GM12892 (cell line): ENCODE results near the gene STARD9.
A peak's percentile ranks its signal among the peaks of the same experiment; 100 is the strongest.

Source experiments
- DNase-seq: peaks from one replicate; pipeline ENCODE4 v3.0.0; 2011; ENCODE audit not compliant: insufficient read length
- FAIRE-seq: peaks from 2 replicates; lab custom pipeline; 2011; peaks lifted over from hg19 to GRCh38; lab: Jason Lieb, UNC
- POLR2A ChIP-seq: IDR thresholded peaks from 2 replicates; pipeline ENCODE4 v1.6.1; 2011; ENCODE audit warnings: low read depth, low read length, control low read depth
- POLR2AphosphoS5 ChIP-seq: IDR thresholded peaks from 2 replicates; pipeline ENCODE4 v1.6.1; 2011; ENCODE audit warnings: low read depth, low read length, control low read depth
- TAF1 ChIP-seq: IDR thresholded peaks from 2 replicates; pipeline ENCODE4 v1.6.1; 2011; ENCODE audit warnings: low read depth, mild to moderate bottlenecking, control low read depth, low read length, borderline replicate concordance

Gene STARD9

DNA sequence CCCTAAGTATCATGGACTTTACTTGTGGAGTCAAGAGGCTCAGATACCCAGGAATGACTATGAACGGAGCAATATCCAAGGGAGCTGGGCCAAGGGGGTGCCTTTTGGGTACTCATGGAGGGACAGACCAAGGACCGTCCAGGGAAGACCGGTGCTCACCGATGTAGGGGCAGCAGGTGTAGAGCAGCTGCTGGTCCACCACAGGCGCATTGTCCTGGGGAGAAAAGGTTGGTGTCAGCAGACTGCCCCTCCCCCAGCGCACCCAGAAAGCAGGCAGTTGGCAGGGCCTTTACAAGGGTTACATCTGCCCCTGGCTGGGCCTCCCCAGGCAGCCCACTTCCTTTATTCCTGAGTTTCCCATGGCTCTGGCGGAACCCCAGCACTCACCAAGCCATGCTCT lies 154.0 kb downstream of the STARD9 start:
- no peak for TF ChIP-seq POLR2AphosphoS5
- no peak for TF ChIP-seq POLR2A

DNA sequence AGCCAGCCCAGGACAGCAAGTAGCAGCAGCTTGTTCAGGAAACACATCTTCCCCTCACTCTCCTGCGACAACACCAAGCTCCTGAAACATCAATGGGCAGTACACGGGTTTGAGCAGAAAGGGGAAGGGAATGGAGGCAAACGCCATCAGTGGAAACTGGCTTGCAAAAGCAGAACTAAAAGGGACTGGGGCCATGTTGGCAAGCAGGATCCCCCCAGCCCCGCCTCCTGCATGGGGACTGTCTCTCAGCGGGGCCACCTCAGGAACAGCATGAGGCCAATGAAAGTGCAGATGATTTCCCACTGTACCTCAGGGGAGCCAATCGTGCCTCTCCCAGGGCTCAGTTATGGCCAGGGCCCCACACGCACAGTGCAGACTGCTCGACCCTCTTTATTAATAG lies 154.7 kb downstream of the STARD9 start:
- TF ChIP-seq POLR2A (no peak), POLR2AphosphoS5 (no peak), TAF1 (no peak)
- FAIRE-seq = no peak
- no peak for DNase-seq

More for the DNA sequence above, 154.0 kb downstream of the STARD9 start:
- DNase-seq (no peak), FAIRE-seq (no peak)

DNA sequence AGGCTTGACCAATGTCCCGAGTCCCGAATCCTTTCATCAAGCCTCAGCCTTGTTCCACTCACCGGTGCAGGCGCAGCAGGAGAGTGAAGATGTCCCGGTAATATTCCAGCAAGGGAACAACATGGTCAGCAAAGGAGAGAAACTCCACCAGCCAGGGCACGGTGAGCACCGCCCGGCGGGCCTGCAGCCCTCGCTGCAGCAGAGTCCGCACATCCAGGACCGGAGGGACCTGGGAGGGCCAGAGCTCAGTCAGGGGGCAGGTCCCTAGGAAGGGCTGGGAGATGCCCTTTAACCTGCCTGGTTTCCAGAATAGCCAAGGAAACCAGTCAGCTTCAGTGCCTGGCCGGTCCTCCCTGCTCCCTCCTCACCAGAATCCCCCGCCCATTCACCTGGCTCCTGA lies 155.1 kb downstream of the STARD9 start:
- FAIRE-seq = no peak
- DNase-seq = no peak
- no peak for TF ChIP-seq POLR2A
- TF ChIP-seq TAF1 = no peak

DNA sequence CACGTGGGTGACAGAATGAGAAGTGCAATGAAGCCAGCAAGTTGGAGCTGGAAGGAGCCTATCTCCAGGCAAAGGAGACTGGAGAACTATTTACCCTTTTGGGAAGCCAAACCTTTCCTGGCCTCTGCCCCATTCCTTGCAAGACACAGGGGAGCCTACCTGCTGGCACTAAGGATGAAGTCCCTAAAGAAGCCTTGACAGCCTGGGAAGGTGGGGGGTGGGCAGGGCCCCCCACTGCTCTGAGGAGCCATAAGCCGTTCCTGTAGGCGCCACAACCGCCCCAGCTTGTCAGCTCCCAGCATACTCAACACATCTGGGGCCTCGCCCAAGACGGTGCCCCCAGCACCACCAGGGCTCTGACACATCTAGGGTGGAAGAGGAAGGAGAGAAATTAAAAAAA lies 156.1 kb downstream of the STARD9 start:
- DNase-seq (no peak), FAIRE-seq (no peak)
- TF ChIP-seq POLR2AphosphoS5 (no peak), POLR2A (no peak), TAF1 (no peak)

DNA sequence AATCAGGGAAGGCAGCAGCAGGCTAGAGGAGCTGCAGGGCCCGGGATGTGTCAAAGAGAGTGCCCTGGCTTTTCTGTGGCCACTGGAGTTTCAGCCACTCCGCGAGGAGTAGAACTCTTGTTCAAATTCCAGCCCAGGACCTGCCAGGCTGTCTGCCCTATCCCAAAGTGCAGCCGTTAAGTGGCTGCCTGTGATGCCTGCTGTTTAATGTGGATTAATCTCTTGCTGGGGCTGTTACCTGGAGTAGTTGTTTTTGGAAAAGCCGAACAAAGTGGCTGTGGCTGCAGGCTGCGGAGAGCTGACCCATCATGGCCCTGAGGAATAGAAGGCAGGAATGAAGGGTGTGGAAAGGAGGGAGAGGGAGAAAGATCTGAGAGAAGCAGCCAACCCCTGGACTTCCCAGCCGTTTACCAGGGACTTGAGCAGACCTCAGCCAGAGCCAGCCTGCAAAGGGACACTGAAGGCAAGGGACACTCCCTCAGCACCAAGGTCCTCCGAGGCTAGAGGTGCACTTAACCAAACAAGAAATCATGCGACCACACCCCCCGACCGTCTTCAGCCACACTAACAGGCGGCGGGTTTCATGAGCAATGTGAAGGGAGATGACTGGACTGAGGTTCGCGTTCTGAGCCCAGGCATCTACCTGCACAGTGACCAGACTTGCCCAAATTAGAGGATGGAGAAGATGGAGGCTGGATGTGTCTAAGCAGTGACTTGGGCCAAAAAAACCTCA lies 156.9 kb downstream of the STARD9 start:
- DNase-seq (no peak), FAIRE-seq (no peak)
- TF ChIP-seq POLR2A (no peak), TAF1 (no peak), POLR2AphosphoS5 (no peak)

DNA sequence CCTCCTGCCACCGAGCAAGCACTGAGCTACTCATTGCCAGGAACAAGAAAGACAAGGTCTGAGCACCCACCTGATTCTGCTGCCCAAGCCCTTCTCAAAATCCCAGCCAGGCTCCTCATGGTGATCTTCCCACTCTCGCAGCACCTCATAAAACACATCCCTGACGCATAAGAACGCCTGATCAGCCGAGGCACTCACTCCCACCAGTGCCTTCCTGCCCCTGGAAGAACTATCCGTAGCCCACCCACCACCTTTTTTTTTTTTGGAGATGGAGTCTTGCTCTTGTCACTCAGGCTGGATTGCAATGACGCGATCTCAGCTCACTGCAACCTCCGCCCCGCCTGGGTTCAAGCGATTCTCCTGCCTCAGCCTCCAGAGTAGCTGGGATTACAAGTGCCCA lies 157.6 kb downstream of the STARD9 start:
- FAIRE-seq (no peak), DNase-seq (no peak)
- no peak for TF ChIP-seq TAF1
- TF ChIP-seq POLR2AphosphoS5 = no peak
- no peak for TF ChIP-seq POLR2A

DNA sequence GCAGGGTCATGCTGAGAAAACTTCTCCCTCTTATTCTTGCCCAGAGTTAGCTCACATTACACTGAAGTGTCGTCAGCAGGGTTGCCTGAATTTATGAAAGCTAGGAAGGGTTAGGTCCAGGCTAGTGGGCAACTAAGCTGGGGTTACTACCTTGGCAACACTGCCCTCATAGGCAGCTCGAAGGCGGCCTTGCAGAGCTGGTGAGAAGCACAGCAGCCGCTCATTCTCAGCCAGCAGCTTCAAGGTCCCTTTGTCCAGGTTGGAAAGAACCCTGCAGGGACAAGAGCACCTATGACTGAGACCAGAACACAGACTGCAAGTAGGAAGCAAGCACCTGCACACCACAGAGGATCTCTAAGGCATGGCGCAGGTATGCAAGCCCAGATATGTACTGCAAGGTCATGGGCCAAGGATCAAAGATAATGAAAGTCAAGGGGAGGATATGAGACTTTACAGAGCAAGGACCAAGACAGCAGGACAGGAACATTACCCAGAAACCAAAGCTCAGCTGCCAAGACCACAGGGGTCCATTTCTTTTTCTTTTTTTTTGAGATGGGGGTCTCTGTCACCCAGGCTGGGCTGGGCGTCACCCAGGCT lies 158.8 kb downstream of the STARD9 start:
- DNase-seq (no peak), FAIRE-seq (peak; percentile 80)
- TF ChIP-seq TAF1 (no peak), POLR2A (peak; percentile 31; the same call in 1 of the 2 replicates)

DNA sequence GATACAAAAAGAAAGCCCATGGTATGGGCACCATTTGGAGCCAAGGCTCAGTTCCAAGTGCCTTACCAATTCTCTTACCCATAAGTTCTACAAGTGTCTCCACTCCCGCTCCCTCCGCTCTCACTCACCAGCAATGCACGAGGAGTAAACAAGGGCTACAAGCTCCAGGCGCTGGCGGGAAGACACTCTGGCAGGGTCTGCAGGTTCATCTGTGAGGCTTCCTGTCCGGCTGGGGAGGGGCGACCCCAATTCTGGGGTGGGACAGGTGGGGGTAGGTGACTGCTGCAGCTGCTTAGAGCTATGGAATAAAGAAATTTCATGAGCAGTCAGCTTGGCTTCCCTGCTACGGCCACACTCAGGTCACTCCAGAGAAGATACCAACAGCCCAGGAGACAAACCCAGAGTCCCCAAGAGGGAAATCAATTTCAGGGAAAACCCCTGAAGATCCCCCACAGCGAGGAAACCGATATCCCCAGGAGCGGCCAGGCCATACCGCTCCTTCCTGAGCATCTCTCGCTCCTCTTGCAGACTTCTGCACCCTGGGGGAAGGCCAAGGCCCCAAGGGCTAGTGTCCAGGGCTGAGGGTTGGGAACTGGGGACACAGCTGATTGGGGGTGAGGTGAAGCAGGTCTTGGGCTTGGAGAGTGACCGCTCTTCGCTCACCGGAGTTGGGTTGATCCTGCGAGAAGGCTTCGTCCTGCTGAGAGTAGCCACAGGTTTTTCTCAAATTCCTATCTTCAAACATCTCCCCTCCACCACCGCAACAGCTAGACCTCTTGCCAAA lies 160.2 kb downstream of the STARD9 start:
- DNase-seq = no peak
- no peak for FAIRE-seq
- no peak for TF ChIP-seq POLR2A
- TF ChIP-seq TAF1 = no peak
- no peak for TF ChIP-seq POLR2AphosphoS5

DNA sequence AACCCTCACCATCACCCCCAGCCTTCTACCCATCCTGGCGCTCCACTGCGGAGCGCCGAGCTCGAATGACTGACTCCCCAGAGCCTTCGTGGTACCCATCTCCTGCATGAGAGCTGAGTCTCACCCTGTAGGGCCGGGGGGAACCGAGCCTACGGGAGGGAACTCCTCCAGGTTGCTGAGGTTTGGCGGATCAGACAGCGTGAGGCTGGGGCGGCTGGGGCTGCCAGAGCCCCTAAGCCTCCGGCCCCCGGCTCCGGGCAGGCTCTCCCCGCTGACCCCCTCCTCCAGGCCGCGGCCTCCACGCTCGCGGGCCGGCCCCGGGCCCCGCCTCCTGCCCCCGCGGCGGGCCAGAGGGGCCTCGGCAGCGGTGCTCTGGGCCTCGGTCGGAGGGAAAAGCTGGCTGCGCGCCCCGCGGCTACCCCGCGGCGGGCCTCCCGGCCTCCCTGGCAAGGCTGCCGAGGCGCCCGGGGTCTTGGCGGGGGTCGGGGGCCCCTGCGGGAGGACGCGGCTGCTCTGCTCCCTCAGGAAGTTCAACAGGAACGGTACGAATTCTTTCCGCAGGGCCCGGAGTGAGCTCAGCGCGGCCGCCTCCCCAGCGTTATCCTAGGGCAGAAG lies 160.9 kb downstream of the STARD9 start:
- FAIRE-seq = peak; percentile 14
- peak; percentile 55 for DNase-seq
- TF ChIP-seq TAF1 (no peak), POLR2AphosphoS5 (no peak), POLR2A (no peak)

DNA sequence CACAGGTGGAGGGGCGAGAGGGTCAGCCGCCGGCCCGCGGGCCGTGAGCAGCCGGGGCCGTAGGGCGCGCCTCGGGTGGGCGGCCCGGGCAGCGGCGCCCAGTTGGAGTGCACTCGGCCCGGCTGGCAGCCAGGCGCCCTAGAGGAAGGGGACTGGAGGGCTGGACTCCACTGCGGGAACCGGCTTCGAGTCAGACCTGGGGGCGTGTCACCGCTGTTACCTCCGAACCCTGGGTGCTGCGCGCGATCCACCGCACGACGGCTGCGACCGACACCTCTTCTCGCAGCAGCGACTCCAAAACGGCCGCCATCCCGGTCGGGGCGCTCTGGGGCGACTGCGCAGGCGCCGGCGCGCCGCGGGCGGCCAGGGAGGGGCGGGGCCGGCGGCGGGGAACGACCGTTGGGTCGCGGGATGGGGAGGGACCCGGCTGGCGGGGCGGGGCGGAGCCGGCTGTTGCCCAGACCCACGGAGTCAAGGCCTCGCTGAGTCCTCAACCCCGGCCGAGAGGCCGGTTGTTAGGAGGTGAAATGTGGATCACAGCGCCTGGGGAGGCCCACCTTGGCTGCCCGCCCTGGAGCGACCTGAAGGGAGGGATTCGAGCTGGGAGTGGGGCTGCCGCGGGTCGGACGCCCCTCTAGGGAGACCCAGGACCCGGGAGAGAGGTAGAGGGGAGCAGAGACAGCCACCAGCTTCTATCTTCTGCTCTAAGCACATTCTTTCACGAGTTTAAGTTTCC lies 161.6 kb downstream of the STARD9 start, which contains the start of gene CDAN1:
CDAN1 (minus strand) TSS at position 336 of the 736 bp plus-strand sequence; CDS start at position 310, 26 bp downstream.
- peak; percentile 96 for FAIRE-seq
- DNase-seq = peak; percentile 99
- peak; percentile 68 for TF ChIP-seq POLR2AphosphoS5
- no peak for TF ChIP-seq TAF1
- peak; percentile 64; the same call in 1 of the 2 replicates for TF ChIP-seq POLR2A
